Measurements from ENCODE around the gene EFS.
A peak's percentile ranks its signal among the peaks of the same experiment; 100 is the strongest.

The EFS gene

GRCh38 chr14:23377573-23378563 is 12.9 kb upstream of the EFS start:
- DNase-seq = no peak

DNA sequence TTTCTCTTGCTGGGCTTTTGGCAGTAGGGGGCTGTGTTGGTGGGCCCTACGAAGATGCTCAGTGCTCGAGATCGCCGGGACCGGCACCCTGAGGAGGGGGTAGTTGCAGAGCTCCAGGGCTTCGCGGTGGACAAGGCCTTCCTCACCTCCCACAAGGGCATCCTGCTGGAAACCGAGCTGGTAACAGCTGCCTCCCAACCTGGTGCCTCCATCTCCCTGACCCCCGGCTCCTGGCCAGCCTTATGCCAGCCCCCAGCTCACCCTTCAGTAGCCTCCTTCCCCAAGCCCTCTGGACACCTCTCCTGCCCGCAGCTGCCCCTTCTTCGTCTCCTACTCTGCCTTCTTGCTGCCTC is 12.2 kb upstream of the EFS start:
- DNase-seq = no peak

GRCh38 chr14:23376482-23377197 is 11.7 kb upstream of the EFS start, which contains the start of gene CMTM5:
Gene CMTM5 (plus strand): TSS chr14:23377046. CDS start chr14:23377252, 206 bp downstream.
- DNase-seq = no peak

GRCh38 chr14:23375527-23376251 is 10.7 kb upstream of the EFS start:
- no peak for DNase-seq

DNA sequence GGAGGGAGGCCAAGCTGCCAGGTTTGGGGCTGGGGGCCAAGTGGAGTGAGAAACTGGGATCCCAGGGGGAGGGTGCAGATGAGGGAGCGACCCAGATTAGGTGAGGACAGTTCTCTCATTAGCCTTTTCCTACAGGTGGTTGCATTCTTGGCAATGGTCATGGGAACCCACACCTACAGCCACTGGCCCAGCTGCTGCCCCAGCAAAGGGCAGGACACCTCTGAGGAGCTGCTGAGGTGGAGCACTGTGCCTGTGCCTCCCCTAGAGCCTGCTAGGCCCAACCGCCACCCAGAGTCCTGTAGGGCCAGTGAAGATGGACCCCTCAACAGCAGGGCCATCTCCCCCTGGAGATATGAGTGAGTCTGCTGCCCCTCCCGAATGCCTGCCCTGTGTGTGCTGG is 8.1 kb upstream of the EFS start:
- no peak for DNase-seq

- no peak for DNase-seq
These were observed 7.5 kb upstream of the EFS start, which contains the start of gene IL25 for GRCh38 chr14:23372509-23372908. Gene IL25 (plus strand): TSS chr14:23372809.

DNA sequence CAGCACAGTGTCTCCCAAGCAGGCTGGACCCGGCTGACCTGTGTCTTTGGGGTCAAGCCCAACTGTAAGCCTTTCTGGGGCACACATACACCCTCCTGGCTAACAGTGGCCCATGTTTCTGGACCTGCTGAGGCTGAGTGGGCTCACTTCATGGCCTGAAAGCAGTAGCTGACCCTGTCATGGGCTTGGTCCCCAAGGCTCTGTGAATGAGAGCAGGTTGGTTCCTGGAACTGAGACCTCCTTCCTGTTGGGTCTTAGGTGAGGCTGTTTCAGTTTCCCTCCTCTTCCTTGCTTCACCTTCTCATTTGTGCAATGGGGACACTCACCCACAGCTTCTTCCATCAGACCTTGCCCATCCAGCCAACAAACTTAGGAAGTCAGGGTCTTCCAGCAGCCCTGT is 6.9 kb upstream of the EFS start:
- no peak for DNase-seq

DNA sequence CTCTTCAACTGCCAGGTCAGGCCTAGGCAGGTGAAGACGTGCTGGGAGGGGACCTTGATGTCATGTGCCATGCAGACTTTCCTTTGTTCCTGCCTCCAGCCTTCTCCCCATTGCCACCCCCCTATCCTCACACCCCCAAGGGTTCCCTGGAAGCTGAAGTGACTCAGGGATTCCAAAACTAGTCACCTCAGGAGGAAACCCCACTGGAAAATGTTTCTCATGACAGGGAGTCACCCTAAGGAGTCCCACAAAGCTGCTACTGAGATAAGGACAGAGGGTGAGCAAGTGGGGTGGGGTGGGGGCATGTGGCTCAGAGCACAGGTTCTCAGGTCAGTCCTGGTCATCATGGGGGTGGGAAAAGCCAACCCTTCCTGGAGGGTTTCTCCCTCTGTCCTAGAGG is 5.2 kb upstream of the EFS start:
- no peak for DNase-seq

GRCh38 chr14:23366426-23366921 is 1.5 kb upstream of the EFS start:
- no peak for DNase-seq

GRCh38 chr14:23365732-23366425 is 907 bp upstream of the EFS start:
- DNase-seq = no peak

DNA sequence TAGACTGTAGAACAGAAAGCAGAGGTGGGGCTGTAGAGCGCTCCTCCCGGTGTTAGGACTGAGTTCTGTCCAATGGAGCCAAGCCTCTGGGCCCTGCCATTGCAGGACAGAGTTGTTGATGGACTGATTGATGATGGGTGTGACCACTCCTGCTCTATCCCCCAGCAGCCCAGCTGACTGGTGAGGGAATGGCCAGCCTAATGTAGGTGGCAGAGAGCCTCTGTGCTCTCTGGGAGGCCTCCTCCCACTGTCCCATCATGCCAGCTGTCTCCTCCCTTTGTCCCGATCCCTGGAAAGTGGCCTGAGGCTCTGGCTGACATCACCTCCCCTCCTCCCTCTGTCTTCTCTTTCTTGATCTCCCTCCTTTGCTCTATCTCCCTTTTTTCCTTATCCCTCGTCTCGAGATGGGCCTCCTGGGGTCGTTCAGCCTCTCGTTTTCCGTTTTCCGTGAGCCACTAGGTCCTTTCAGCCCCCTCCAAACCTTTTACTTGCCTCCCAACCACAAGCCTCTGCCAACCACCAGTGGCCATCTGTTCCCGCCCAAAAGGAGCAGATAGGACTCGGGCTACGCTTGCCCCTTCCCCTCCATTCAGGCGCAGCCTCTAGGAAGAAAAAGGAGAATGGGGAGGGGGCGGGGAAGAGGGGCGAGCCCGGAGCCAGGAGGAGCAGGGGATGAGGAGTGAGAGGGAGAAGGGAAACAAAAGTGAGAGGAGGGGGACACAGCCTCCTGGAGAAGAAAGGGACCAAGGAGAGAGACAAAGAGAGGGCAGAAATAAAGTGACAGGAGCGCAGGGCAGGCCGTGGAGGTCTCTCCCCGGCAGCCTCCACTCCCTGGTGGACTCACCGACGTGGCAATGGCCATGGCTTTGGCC is 572 bp downstream of the EFS start:
- no peak for DNase-seq

DNA sequence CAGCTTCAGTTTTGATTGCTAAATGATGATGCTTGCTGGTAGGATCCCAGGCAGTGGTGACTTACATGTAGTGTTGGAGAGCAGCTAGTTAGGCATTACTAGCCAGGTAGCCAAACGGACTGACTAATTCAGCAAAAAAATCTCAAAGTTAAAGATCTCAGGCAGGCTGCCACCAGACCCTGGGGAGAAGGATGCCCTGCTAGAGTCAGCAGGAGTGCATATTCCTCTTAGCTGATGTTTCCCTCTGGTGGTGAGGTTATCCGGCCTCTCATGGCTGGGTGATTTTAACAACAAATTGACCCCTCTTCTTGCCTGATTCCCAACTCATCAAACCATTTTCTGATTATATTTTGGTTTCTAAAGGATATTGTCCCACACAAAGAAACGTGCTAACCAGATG is 2.8 kb downstream of the EFS start:
- no peak for DNase-seq

DNA sequence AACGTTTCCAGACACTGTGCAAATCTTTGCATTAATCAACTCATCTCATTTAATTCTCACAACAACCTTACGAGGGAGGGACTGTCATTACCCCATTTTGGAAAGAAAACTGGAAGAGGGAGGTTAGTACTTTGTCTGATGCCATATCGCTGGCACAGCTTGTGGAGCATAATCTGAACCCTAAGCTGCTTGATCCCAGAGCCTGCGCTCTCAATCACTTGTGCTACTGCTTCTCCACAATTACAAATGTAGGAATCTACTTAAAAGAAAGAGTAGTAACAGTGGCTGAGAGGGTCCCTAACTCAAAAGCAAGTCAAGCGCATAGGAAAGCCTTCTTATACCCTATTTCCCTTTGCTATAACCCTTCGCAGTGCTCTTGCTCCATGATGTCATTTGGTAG is 3.2 kb downstream of the EFS start:
- no peak for DNase-seq

- peak; percentile 46 for DNase-seq
These were observed 3.7 kb downstream of the EFS start for GRCh38 chr14:23361320-23361719.

DNA sequence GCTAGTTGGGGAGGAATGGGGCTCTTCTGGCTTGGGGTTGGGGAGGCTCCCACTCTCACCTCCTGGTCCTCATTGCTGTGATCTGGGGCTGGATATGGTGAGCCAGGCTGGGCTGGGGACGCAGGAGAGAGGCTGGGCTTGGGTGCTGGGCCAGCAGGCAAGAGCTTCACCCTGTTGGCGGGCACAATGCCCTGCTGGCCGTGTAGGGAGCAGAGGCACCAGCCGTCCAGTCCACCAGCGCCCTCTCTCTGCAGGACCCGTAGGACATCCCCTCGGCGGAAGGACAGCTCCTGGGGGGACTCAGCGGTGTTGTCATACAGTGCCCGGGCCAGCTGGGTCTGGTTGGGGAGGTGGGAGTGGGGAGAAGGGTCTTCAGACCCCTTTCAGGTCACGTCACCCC is 4.5 kb downstream of the EFS start:
- no peak for DNase-seq

DNA sequence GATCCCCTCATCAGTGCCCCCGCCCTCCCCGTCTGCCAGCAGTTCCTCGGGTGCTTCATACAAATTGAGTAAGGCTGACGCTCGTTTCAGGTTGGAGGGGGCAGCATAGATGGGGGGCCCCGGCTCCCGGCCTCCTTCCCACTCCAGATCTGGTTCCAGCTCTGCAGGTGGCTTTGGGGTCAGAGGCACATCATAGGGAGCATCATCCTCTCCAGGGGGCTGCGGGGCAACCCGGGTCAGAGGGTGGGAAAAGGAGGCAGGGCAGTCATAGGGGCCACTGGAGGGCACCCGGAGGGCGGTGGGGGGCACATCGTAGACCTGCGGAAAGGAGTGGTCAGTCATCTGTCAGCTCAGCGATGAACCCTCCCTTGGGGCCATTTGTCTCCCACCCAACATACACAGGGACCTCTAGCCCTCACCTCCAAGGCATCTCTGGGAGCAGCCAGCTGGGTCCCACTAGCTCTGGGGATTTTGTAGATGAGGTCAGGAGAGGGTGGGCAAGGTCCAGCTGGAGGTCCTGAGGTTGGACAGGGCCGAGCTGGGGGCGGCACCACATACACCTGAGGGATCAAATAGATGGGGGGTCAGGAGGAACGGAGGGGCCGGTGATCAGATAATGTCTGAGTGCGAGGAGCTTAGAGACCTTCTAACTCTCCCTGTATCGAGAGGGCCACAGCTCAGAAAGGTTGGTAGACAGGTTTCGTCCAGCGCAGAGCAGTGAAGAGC is 5.1 kb downstream of the EFS start:
- DNase-seq = no peak

GRCh38 chr14:23359167-23359626 is 5.8 kb downstream of the EFS start:
- DNase-seq = no peak

GRCh38 chr14:23358553-23359166 is 6.3 kb downstream of the EFS start:
- no peak for DNase-seq

- DNase-seq = no peak
These were observed 6.9 kb downstream of the EFS start for GRCh38 chr14:23358042-23358441.

- DNase-seq = no peak
These were observed 7.7 kb downstream of the EFS start for GRCh38 chr14:23357261-23357660.
